GM12865 (cell line): ENCODE results near the gene ATP6V0D1.

Experiments used
- DNase-seq: peaks from one replicate; pipeline ENCODE4 v3.0.0; 2010; ENCODE audit warnings: low read depth
- H3K4me3 ChIP-seq: 2 replicates; pipeline ENCODE4 v1.5.1; 2011; ENCODE audit warnings: mild to moderate bottlenecking, low read depth, low read length, control low read depth
- TF ChIP-seq, protein P1 (sequence below): IDR thresholded peaks from 2 replicates; pipeline ENCODE4 v1.5.1; 2011; ENCODE audit warnings: low read length, control low read depth, low read depth, inconsistent platforms; ENCODE audit not compliant: insufficient read depth; ENCODE audit errors: missing control alignments

The ATP6V0D1 gene

DNA sequence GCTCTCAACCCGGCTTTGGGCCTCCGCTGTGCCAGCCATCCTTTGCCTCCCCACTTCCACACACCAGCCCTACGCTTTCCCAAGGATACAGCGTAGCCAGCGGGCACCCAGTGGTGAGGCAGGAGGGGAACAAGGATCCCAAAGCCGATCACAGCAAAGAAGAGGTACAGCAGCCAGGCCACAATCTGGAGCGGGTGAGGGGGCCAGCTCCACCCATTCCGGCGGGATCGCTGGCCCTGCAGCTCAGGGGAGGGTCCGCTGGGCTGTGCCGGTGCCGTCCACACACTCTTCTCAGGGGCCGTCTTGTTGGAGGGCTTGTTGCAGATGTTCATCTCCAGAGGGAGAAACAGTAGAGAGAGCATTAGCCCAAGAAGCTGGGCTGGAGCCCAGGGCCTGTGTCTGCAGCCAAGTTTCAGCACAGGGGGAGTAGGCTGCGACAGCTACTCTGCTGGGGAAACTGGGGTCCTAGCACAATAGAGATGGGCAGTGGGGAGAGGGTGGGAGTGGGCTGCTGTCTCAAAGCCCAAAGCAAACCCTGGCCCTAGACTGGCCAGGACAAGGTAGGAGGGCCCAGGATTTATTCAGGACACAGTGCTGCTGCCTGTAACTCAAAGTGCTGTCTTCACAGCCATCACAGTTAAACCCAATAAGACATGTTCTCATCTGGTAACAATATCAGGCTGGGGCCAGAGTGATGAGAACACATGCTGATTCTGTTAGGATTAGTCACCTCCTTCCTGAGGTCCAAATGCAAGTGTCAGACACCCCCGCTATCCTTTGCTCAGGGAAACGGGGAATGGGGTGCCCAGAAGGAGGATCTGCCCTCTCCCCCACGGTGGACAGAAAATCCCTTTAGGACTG is 74.6 kb downstream of the ATP6V0D1 start:
- TF ChIP-seq, protein P1, sequence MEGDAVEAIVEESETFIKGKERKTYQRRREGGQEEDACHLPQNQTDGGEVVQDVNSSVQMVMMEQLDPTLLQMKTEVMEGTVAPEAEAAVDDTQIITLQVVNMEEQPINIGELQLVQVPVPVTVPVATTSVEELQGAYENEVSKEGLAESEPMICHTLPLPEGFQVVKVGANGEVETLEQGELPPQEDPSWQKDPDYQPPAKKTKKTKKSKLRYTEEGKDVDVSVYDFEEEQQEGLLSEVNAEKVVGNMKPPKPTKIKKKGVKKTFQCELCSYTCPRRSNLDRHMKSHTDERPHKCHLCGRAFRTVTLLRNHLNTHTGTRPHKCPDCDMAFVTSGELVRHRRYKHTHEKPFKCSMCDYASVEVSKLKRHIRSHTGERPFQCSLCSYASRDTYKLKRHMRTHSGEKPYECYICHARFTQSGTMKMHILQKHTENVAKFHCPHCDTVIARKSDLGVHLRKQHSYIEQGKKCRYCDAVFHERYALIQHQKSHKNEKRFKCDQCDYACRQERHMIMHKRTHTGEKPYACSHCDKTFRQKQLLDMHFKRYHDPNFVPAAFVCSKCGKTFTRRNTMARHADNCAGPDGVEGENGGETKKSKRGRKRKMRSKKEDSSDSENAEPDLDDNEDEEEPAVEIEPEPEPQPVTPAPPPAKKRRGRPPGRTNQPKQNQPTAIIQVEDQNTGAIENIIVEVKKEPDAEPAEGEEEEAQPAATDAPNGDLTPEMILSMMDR: no peak
- DNase-seq: no peak
- no peak overlapping the region for H3K4me3 ChIP-seq

DNA sequence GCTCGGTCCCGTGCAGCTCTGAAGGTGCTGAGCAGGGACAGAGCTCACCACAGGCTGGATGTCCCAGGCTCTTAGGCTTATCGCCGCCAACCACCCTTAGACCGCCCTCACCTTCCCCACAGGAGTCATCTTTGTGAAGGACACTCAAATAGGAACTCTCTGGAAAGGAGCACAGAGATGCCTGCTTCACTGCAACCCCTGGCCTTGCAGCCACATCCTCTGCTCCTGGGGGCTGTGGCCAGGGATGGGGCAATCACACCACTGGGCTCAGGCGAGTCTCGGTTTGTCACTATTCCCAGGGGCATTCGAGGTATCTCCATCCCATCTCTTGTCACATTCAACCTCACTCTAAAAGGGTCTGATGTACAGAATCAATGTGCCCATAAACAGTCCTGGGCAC is 75.6 kb downstream of the ATP6V0D1 start:
- no peak overlapping the region for H3K4me3 ChIP-seq
- no peak for DNase-seq
- TF ChIP-seq, protein P1: no peak

- no peak overlapping the region for H3K4me3 ChIP-seq
- TF ChIP-seq, protein P1: no peak
- DNase-seq: no peak
These were observed 76.2 kb downstream of the ATP6V0D1 start for GRCh38 chr16:67404740-67405226.

DNA sequence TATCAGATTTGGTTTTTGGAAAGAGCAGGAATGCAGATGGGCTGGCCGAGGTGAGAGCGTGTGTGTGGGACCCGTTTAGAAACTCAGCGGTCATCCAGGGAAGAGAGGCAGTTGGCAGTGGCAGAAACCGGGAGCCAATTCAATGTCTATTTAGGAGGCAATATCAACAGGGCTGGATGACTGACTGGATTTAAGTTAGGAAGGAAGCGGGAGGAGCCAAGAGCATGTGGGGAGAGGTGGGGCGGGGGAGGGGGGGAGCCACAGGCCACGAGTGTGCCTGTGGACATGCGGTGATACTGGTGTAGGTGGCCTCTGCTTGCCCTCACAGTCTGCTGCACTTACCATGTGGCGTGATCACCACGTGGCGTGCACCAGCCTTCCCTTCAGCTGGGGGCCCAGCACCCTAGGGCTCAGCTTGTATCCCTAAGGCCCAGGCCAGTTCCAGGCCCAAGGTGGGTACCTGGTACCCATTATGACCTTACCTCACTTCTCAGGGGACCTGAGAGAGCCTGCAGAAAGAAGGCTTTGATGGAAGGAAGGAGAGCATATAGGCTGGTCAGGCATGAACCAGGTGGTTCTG is 76.9 kb downstream of the ATP6V0D1 start:
- TF ChIP-seq, protein P1: no peak
- H3K4me3 ChIP-seq: no peak overlapping the region
- no peak for DNase-seq

- H3K4me3 ChIP-seq: no peak overlapping the region
- TF ChIP-seq, protein P1: no peak
- no peak for DNase-seq
These were observed 80.1 kb downstream of the ATP6V0D1 start for GRCh38 chr16:67400901-67401300.

GRCh38 chr16:67399749-67400704 is 80.9 kb downstream of the ATP6V0D1 start:
- TF ChIP-seq, protein P1: no peak
- no peak overlapping the region for H3K4me3 ChIP-seq
- DNase-seq: no peak
